Suprapubic skin (tissue), 4 donors: Measurements from ENCODE around the gene AMBP.

Experiments
- CTCF ChIP-seq, 2 donors: fragments of 200-600 bp in 1 of 2; fragments of 450-650 bp in 1 of 2; sonication (generic) in 1 of 2; IDR thresholded peaks; one replicate each; pipeline ENCODE4 v1.5.1; 2016 to 2019; ENCODE audit warnings: antibody characterized with exemption in 2 of 2, mild to moderate bottlenecking in 1 of 2, moderate library complexity in 1 of 2
- EP300 ChIP-seq: sonication (generic); formaldehyde crosslinking; IDR thresholded peaks from one replicate; pipeline ENCODE4 v1.6.1; 2017; ENCODE audit warnings: antibody characterized with exemption
- POLR2A ChIP-seq, 2 donors: fragments of 450-650 bp; IDR thresholded peaks; one replicate each; pipeline ENCODE4 v1.6.1; 2017; ENCODE audit warnings: antibody characterized with exemption in 2 of 2, mild to moderate bottlenecking in 2 of 2, moderate library complexity in 2 of 2
- POLR2AphosphoS5 ChIP-seq, 3 donors: sonication (generic); formaldehyde crosslinking; IDR thresholded peaks; one replicate each; pipeline ENCODE4 v1.6.1; 2017; ENCODE audit warnings: antibody characterized with exemption in 3 of 3

DNA sequence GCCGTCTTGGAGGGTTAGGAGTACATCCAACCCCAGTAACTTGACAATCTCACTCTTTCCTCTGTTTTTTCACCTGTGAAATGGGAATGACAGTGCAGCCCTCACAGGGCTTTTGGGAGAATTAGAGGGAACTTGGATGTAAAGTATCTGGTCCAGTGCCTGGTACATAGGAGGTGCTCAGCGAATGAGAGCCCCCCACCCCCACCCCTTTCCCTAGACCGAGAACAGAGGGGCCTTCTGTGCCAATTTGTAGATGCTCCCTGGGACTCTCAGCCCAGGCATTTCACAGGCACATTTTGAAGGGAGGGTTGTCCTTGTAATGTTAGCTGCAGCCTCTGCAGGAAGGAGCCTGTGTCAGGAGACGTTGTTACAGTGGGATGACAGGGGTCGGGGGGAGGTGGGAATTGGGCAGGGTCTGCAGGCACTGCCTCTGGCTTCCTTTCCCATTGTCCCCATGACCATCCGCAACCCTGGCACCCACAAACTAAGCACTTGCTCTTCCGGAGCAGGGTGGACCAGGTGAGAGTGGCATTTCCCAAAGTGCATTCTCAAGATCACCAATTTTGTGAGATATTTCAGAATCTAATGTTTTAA, 47.0 kb downstream of the AMBP start:
- TF ChIP-seq EP300 (no peak), CTCF (IDR thresholded peaks at IDR 0.05) (no peak), POLR2A (IDR thresholded peaks at IDR 0.05) (no peak), POLR2AphosphoS5 (IDR thresholded peaks at IDR 0.05) (no peak)
